HEK293 (cell line): ENCODE data around the gene PTRH2.

ENCODE experiments used
- YY1 ChIP-seq: fragments of 450-650 bp; formaldehyde crosslinking; IDR thresholded peaks from 2 replicates; pipeline ENCODE4 v1.5.1; 2018; ENCODE audit warnings: missing biosample characterization, missing genetic modification characterization
- ZNF571 ChIP-seq: fragments of 450-650 bp; formaldehyde crosslinking; IDR thresholded peaks from 2 replicates; pipeline ENCODE4 v1.5.0; 2017; ENCODE audit warnings: missing biosample characterization, missing genetic modification characterization
- TF ChIP-seq, protein P1 (sequence below): fragments of 450-650 bp; formaldehyde crosslinking; IDR thresholded peaks from 2 replicates; pipeline ENCODE4 v1.5.1; 2016; ENCODE audit warnings: missing biosample characterization, missing genetic modification characterization

GRCh38 chr17:59675231-59675630 is 32.0 kb downstream of the PTRH2 start:
- TF ChIP-seq YY1 (tag by site-specific recombination): no peak
- TF ChIP-seq, protein P1, sequence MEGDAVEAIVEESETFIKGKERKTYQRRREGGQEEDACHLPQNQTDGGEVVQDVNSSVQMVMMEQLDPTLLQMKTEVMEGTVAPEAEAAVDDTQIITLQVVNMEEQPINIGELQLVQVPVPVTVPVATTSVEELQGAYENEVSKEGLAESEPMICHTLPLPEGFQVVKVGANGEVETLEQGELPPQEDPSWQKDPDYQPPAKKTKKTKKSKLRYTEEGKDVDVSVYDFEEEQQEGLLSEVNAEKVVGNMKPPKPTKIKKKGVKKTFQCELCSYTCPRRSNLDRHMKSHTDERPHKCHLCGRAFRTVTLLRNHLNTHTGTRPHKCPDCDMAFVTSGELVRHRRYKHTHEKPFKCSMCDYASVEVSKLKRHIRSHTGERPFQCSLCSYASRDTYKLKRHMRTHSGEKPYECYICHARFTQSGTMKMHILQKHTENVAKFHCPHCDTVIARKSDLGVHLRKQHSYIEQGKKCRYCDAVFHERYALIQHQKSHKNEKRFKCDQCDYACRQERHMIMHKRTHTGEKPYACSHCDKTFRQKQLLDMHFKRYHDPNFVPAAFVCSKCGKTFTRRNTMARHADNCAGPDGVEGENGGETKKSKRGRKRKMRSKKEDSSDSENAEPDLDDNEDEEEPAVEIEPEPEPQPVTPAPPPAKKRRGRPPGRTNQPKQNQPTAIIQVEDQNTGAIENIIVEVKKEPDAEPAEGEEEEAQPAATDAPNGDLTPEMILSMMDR (tag by site-specific recombination): no peak
- no peak for TF ChIP-seq ZNF571
